Dendritic cell treated with granulocyte-macrophage colony-stimulating factor and Interleukin-4, amounts not matched to agents 40 ng/mL and 50 ng/mL, for 4 days (primary cell): ENCODE data around the gene ADAM22.

Source experiments
- H3K27ac Mint-ChIP-seq: one replicate; pipeline ENCODE4 v1.8.0; 2022; ENCODE audit warnings: mild to moderate bottlenecking, mixed read lengths
- H3K27me3 Mint-ChIP-seq: one replicate; pipeline ENCODE4 v1.8.0; 2022; ENCODE audit warnings: mild to moderate bottlenecking, mixed read lengths
- H3K36me3 Mint-ChIP-seq: one replicate; pipeline ENCODE4 v1.8.0; 2022; ENCODE audit warnings: low read depth, mixed read lengths
- H3K4me1 Mint-ChIP-seq: one replicate; pipeline ENCODE4 v1.8.0; 2022; ENCODE audit warnings: low read depth, mixed read lengths
- H3K4me3 Mint-ChIP-seq: one replicate; pipeline ENCODE4 v1.8.0; 2022; ENCODE audit warnings: mild to moderate bottlenecking, moderate library complexity, mixed read lengths
- H3K9me3 Mint-ChIP-seq: one replicate; pipeline ENCODE4 v1.8.0; 2022; ENCODE audit warnings: mixed read lengths
- intact Hi-C: fragments of 100-400 bp; cut with micrococcal nuclease; formaldehyde crosslinking; loops from one replicate; pipeline ENCODE4 v1.15.0; 2022

ADAM22 gene

DNA sequence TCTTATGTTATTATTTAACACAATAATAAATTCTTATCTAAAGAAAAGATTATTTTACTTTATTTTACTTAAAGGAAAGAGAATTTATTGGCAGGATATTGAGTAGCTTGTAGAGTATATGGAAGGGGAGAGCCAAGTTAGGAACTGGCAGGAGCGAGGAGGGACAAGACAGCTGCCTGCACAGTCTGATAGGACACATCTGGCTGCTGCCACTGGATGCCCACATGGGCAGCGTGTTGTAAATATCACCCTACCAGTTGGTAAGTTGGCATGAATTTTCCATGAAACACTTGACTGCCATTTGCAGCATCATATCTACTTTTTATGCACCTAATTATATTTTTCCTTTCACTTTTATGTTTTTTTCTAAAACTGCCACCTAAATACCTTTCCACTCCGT is 266.2 kb downstream of the ADAM22 start:
- H3K4me3 Mint-ChIP-seq: no peak overlapping the region
- no peak overlapping the region for H3K27ac Mint-ChIP-seq
- no peaks in the 10 kb centered on the region for H3K4me1 Mint-ChIP-seq
- H3K27me3 Mint-ChIP-seq: no peaks in the 10 kb centered on the region
- intact Hi-C loops: no loop called here
- peaks cover 46% of the 10 kb centered on the region for H3K36me3 Mint-ChIP-seq
- H3K9me3 Mint-ChIP-seq: no peaks in the 10 kb centered on the region

DNA sequence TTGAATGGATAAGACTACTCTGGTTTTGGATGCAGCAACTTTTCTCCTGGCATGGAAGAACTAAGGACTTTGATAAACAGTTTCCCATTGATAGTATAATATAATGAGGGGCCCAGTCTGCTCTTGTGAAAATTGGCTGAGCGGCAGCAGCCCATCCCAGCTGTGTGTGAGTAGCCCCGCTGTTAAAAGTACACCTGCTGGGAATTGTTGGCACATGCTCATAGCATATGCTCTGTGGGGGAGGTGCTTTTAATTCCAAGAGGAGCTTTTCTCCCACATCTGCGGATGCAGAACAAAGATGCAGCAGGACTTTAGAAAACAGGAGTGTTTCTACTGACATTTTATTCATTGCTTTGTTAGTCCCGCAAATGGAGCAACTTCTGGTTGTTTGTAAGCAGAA is 266.7 kb downstream of the ADAM22 start:
- peaks cover 52% of the 10 kb centered on the region for H3K36me3 Mint-ChIP-seq
- intact Hi-C loops: no loop called here
- H3K4me3 Mint-ChIP-seq: no peak overlapping the region
- no peaks in the 10 kb centered on the region for H3K4me1 Mint-ChIP-seq
- H3K27ac Mint-ChIP-seq: no peak overlapping the region
- H3K27me3 Mint-ChIP-seq: no peaks in the 10 kb centered on the region
- no peaks in the 10 kb centered on the region for H3K9me3 Mint-ChIP-seq

DNA sequence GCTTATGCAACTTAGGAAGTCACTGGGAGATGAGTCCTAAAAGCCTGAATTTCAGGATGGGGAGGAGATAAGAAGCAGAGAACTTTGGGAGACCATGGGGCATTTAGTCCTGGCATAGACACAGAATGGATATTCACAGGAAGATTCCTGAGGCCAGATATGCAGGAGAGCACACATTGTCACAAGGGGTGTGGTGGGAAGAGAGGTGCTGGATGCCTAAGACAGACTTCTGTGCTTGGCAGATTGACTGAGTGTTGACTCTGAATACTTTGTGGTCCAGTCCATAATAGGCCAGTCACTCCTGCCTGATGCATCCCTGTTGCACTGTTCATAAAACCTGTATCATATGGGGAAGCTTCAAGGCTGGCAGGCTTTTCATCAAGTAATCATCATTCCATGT is 267.3 kb downstream of the ADAM22 start:
- intact Hi-C loops: no loop called here
- Mint-ChIP-seq H3K4me3 (no peak overlapping the region), H3K27ac (no peak overlapping the region), H3K9me3 (no peaks in the 10 kb centered on the region), H3K27me3 (no peaks in the 10 kb centered on the region), H3K4me1 (no peaks in the 10 kb centered on the region), H3K36me3 (peaks cover 57% of the 10 kb centered on the region)

DNA sequence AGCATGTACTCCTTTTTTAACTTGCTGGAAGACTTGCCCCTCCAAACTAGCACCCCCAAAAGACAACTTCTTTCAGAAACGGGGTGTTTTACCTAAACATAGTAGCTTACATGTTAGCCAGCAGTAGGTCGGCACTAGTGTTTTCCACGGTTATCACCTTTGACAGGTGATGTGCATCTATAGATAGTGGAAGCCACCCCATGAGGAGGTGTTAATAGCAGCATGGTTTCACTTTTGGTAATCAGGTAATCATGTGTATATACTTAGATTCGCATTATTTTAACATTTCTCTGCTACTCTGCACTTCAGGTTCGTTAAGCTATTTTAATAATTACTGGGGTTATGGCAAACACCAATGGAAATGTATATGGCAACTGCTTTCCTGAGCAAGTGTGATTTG is 268.2 kb downstream of the ADAM22 start:
- no peaks in the 10 kb centered on the region for H3K27me3 Mint-ChIP-seq
- no peak overlapping the region for H3K4me3 Mint-ChIP-seq
- intact Hi-C loops: no loop called here
- H3K27ac Mint-ChIP-seq: no peak overlapping the region
- H3K36me3 Mint-ChIP-seq: peaks cover 65% of the 10 kb centered on the region
- no peaks in the 10 kb centered on the region for H3K9me3 Mint-ChIP-seq
- no peaks in the 10 kb centered on the region for H3K4me1 Mint-ChIP-seq

DNA sequence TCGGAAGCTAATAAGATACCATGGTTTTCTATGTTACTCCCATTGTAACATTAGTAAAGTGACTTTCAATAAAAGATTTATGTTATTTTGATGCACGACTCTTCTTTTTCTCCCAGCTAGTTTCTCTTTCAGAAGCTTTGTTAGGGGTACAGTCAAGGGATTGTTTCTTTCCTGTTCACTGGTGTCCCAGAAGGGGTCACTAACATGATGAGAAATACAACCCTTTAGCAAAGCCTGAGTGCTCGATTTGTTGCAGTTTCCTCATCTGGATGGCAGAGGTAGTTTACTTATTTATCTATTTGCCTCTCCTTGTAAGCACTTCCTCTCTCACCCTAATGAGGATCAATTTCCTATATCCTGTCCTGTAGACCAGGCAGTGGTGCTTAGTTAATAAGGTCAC is 268.7 kb downstream of the ADAM22 start:
- Mint-ChIP-seq H3K27ac (no peak overlapping the region), H3K9me3 (no peaks in the 10 kb centered on the region), H3K27me3 (no peaks in the 10 kb centered on the region), H3K4me1 (no peaks in the 10 kb centered on the region), H3K36me3 (peaks cover 71% of the 10 kb centered on the region), H3K4me3 (no peak overlapping the region)
- intact Hi-C loops: no loop called here

DNA sequence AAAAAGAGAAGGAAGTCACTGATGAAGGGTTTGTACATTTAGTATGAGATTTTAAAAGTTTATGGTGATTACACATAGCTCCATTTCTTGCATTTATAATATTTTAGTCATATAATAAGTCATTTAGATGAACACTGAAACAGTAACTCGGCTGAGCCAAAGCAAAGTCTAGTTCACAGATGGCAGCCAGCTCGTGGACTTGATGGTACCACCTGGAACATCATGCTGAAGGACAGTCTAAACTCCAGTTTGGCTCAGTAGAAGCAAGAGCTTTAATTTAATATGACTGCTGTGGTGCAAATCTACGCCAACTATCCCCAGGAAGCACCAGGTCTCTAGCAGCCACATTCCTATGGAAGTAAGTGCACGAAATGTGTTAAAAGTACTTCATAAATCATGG is 269.4 kb downstream of the ADAM22 start:
- no peaks in the 10 kb centered on the region for H3K4me1 Mint-ChIP-seq
- H3K27me3 Mint-ChIP-seq: no peaks in the 10 kb centered on the region
- H3K4me3 Mint-ChIP-seq: no peak overlapping the region
- no peak overlapping the region for H3K27ac Mint-ChIP-seq
- no peaks in the 10 kb centered on the region for H3K9me3 Mint-ChIP-seq
- peaks cover 77% of the 10 kb centered on the region for H3K36me3 Mint-ChIP-seq
- intact Hi-C loops: no loop called here

DNA sequence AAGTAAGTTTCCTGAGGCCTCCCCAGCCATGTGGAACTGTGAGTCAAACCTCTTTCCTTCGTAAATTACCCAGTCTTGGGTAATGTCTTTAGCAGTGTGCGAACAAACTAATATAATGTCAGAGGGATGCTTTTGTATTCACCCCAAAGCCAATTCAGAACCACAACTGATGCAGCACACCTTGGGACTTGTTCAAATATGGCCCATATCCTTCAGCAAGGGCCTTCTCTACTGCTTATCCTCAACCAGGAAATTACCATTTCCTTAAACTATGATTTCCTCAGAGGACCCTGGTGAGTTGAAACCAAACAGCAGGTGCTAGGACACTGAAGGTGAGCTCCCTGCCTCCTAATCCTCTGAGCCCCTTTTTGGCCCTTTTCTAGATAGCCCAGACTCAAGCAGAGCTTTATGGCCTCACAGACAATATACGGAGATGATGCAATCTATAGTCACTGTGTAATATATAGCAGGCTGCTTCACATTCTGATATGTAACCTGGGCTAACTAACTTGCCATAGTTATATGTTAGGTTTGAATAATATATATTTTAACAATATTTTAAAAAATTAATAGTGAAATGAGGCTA is 270.6 kb downstream of the ADAM22 start:
- no peak overlapping the region for H3K27ac Mint-ChIP-seq
- H3K27me3 Mint-ChIP-seq: no peaks in the 10 kb centered on the region
- H3K4me1 Mint-ChIP-seq: no peaks in the 10 kb centered on the region
- peaks cover 84% of the 10 kb centered on the region for H3K36me3 Mint-ChIP-seq
- no peaks in the 10 kb centered on the region for H3K9me3 Mint-ChIP-seq
- no peak overlapping the region for H3K4me3 Mint-ChIP-seq
- intact Hi-C loops: no loop called here

DNA sequence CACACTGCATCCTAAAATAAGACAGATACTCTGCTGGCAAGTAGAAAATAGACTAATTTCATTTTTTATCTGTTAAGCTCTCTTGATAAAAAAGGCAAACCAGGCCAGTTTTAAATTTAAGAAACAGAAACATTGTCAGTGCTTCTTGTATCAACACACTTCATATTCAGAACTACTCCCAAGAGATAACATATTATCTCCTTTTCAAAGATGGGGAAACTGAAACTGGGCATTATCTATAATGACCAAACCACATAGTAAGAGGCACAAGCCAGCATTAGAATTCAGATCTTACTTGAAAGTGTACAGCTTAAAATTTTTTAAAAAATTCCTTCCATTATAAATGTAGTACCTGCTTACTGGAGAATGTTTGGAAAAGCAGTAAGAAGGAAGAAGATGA is 271.1 kb downstream of the ADAM22 start:
- no peak overlapping the region for H3K4me3 Mint-ChIP-seq
- H3K27ac Mint-ChIP-seq: no peak overlapping the region

DNA sequence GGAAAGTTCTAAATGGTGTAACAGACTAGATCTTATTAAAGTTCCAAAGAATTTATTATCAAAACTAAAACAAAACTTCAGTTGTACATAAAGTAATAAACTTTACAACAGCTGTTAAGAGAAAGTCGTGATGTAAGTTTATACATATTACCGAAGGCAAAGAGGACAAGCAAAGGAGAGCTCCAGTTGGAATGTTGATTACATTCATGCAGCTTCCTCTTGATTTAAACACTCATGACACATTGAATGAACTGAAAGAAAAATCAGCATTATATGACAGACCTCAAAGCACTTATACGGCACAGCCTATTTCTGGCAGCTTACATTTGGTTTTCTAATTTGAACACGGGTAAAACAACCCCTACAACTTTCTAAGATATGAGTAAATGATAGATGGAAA is 272.2 kb downstream of the ADAM22 start:
- H3K4me3 Mint-ChIP-seq: no peak overlapping the region
- intact Hi-C loops: no loop called here
- H3K4me1 Mint-ChIP-seq: no peaks in the 10 kb centered on the region
- H3K36me3 Mint-ChIP-seq: peaks cover 94% of the 10 kb centered on the region
- no peaks in the 10 kb centered on the region for H3K9me3 Mint-ChIP-seq
- H3K27me3 Mint-ChIP-seq: no peaks in the 10 kb centered on the region
- H3K27ac Mint-ChIP-seq: no peak overlapping the region

More for the DNA sequence above, 271.1 kb downstream of the ADAM22 start:
- Mint-ChIP-seq H3K27me3 (no peaks in the 10 kb centered on the region), H3K4me1 (no peaks in the 10 kb centered on the region), H3K9me3 (no peaks in the 10 kb centered on the region), H3K36me3 (peaks cover 90% of the 10 kb centered on the region)
- intact Hi-C loops: no loop called here

DNA sequence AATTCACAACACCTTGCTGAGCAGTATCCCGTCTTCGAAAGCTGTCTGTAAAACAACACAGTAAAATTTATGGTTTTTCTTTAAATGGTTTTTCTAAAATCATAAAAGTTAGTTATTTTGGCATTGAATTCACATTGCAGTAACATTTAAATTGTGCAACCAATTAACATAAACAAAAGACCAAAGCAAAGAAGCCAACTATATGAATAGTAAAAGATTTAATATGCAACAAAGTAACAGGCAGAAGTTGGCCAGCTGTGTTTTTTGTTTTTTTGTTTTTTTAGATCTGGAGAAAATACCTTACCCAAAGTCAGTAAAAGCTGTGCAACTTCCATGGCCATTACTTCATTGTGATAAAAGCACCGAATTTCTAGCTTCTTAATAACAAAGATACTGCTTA is 274.5 kb downstream of the ADAM22 start:
- no peak overlapping the region for H3K27ac Mint-ChIP-seq
- peaks cover 93% of the 10 kb centered on the region for H3K36me3 Mint-ChIP-seq
- intact Hi-C loops: no loop called here
- H3K4me3 Mint-ChIP-seq: no peak overlapping the region
- peaks cover 7% of the 10 kb centered on the region for H3K4me1 Mint-ChIP-seq
- no peaks in the 10 kb centered on the region for H3K27me3 Mint-ChIP-seq
- no peaks in the 10 kb centered on the region for H3K9me3 Mint-ChIP-seq

DNA sequence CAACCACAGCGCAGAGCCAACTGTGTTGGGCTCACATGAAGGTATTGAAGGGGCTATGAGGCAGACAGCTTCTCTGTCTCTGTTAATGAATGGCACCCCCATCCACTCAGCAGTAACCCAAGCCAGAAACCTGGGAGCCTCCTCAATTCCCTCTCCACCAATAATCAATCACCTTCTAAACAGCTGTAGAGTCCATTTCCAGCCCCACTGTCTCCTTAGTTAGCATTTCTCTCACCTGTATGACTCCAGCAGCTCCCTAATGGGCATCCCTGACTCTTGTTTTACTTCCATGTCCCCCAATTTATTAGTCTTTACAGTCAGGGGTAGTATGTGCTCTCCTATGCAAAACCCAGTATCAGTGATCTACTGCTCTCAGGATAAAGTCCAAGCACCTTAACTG is 278.9 kb downstream of the ADAM22 start:
- Mint-ChIP-seq H3K27me3 (no peaks in the 10 kb centered on the region), H3K4me3 (no peak overlapping the region), H3K4me1 (peaks cover 23% of the 10 kb centered on the region), H3K36me3 (peaks cover 81% of the 10 kb centered on the region), H3K9me3 (no peaks in the 10 kb centered on the region), H3K27ac (no peak overlapping the region)
- intact Hi-C loops: no loop called here

DNA sequence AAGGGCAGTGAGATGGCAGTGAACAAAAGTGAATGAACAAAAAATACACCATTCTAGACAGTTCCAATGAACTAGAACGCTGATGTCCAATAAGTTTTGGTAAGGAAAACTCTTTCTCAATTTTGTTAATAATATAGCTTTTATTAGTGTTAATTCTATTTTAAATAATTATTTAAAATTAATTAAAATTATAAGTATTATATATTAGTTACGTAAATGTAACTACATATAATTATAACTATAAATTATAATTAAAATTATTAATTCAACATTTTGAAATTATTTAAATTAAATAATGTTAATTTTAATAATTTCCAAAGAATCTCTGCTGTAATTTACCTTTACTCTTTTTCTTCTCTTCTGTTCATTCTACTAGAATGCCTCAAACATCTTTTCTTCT is 280.4 kb downstream of the ADAM22 start:
- Mint-ChIP-seq H3K9me3 (no peaks in the 10 kb centered on the region), H3K4me1 (peaks cover 33% of the 10 kb centered on the region), H3K27ac (no peak overlapping the region), H3K4me3 (no peak overlapping the region), H3K36me3 (peaks cover 73% of the 10 kb centered on the region), H3K27me3 (no peaks in the 10 kb centered on the region)
- intact Hi-C loops: no loop called here

DNA sequence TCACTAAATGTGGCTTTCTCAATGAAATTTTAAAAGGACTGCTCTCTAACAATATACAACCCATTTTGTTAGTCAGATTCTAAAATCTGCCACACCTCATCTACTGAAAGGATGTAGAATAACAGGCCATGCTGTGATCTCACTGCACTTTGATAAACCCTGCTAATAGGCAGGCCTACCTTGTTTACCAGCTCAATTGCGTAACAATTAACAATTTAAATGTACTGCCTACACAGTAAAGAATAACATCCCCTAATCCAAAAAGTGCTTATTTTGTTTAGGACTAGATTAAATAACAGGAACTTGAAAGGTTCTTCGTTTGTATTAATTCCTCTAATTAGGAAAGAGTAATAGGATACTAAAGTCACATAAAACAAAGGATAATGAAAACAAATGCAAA is 281.2 kb downstream of the ADAM22 start:
- no peak overlapping the region for H3K27ac Mint-ChIP-seq
- no peak overlapping the region for H3K4me3 Mint-ChIP-seq
- H3K27me3 Mint-ChIP-seq: no peaks in the 10 kb centered on the region
- peaks cover 73% of the 10 kb centered on the region for H3K36me3 Mint-ChIP-seq
- H3K9me3 Mint-ChIP-seq: no peaks in the 10 kb centered on the region
- intact Hi-C loops: loop anchor here (5.0 kb wide), 1 partner anchor 338 kb away; the partner anchor contains the start of genes DBF4 and SLC25A40
- peaks cover 33% of the 10 kb centered on the region for H3K4me1 Mint-ChIP-seq

DNA sequence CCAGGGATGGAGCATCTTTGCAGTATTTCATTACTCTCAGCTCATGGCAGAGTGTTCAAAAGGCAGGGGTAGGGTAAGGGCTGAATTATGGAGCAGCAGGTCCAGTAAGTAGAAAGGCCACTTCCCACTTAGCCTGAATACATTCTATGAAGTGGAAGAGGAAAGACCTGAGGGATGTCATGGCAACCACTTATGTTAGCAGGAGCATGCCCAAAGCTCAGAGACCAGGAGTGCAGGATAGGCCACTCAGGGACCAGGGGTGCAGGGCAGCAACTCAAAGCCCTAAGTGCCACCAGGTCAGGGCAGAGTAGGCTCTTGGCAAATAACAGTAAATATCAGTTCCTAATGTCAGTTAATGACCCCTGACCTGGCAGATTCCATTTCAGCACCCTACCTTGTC is 282.2 kb downstream of the ADAM22 start:
- Mint-ChIP-seq H3K4me3 (no peak overlapping the region), H3K4me1 (peaks cover 39% of the 10 kb centered on the region), H3K9me3 (no peaks in the 10 kb centered on the region), H3K27ac (no peak overlapping the region), H3K27me3 (no peaks in the 10 kb centered on the region), H3K36me3 (peaks cover 67% of the 10 kb centered on the region)
- intact Hi-C loops: loop anchor here (5.0 kb wide), 1 partner anchor 339 kb away; the partner anchor contains the start of genes DBF4 and SLC25A40
